ENCODE data around the gene DTHD1.

- TF ChIP-seq EGR1 (IDR thresholded peaks at IDR 0.05; ENCODE audit: low read depth in 2 of 2): no peak
- TF ChIP-seq, protein P1, sequence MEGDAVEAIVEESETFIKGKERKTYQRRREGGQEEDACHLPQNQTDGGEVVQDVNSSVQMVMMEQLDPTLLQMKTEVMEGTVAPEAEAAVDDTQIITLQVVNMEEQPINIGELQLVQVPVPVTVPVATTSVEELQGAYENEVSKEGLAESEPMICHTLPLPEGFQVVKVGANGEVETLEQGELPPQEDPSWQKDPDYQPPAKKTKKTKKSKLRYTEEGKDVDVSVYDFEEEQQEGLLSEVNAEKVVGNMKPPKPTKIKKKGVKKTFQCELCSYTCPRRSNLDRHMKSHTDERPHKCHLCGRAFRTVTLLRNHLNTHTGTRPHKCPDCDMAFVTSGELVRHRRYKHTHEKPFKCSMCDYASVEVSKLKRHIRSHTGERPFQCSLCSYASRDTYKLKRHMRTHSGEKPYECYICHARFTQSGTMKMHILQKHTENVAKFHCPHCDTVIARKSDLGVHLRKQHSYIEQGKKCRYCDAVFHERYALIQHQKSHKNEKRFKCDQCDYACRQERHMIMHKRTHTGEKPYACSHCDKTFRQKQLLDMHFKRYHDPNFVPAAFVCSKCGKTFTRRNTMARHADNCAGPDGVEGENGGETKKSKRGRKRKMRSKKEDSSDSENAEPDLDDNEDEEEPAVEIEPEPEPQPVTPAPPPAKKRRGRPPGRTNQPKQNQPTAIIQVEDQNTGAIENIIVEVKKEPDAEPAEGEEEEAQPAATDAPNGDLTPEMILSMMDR (IDR thresholded peaks at IDR 0.05; ENCODE audit: low read depth, low read length, missing input control): no peak
- TF ChIP-seq HNF4A (conservative IDR thresholded peaks at IDR 0.05): no peak
- TF ChIP-seq JUND (IDR thresholded peaks at IDR 0.05): no peak
Measured at GRCh38 chr4:36363024-36363423, 81.6 kb downstream of the DTHD1 start.

Data from liver (tissue), 3 donors.